Vagina (tissue), 2 donors: ENCODE data around the gene UCK1. TPM values are rescaled to one million over a fixed set of nuclear protein-coding genes. Genes with fewer than 3 reads are reported as not detected.

Source experiments
- DNase-seq, 2 donors: peaks; one replicate each; pipeline ENCODE4 v3.0.0-alpha.2; 2017; ENCODE audit errors: extremely low spot score in 2 of 2
- H3K27ac ChIP-seq: fragments of 200-600 bp; sonication (generic); one replicate; pipeline ENCODE4 v1.5.1; 2019
- H3K27me3 ChIP-seq: fragments of 200-600 bp; sonication (generic); one replicate; pipeline ENCODE4 v1.5.1; 2019
- H3K36me3 ChIP-seq, 2 donors: fragments of 200-600 bp; sonication (generic); one replicate each; pipeline ENCODE4 v1.5.1; 2017 to 2019
- H3K4me1 ChIP-seq: fragments of 200-600 bp; sonication (generic); one replicate; pipeline ENCODE4 v1.5.1; 2019
- H3K4me3 ChIP-seq, 2 donors: fragments of 200-600 bp; sonication (generic); 1 replicate in 1 of 2; 2 replicates in 1 of 2; pipeline ENCODE4 v1.5.1; 2016 to 2019
- H3K9me3 ChIP-seq: fragments of 200-600 bp; sonication (generic); one replicate; pipeline ENCODE4 v1.5.1; 2019
- POLR2A ChIP-seq, 2 donors: fragments of 450-650 bp; IDR thresholded peaks; one replicate each; pipeline ENCODE4 v1.6.1; 2017; ENCODE audit warnings: antibody characterized with exemption in 2 of 2, mild to moderate bottlenecking in 2 of 2, moderate library complexity in 2 of 2
- POLR2AphosphoS5 ChIP-seq, 2 donors: sonication (generic); formaldehyde crosslinking; IDR thresholded peaks; one replicate each; pipeline ENCODE4 v1.9.0; 2017; ENCODE audit warnings: antibody characterized with exemption in 2 of 2, mild to moderate bottlenecking in 2 of 2, low read depth in 1 of 2; ENCODE audit not compliant: insufficient read depth in 1 of 2
- intact Hi-C: fragments of 100-400 bp; cut with DNase I; formaldehyde crosslinking; loops from one replicate; pipeline ENCODE4 v1.15.1; 2023
- total RNA-seq: library from RNA; depleted of rRNA; stranded (reverse); fragments of >200 nt; gene quantifications from one replicate; pipeline ENCODE4 v1.2.3, GENCODE V29; 2016
- TF ChIP-seq, protein P1 (sequence below), 3 experiments: fragments of 450-650 bp in 2 of 3; fragments of 200-600 bp in 1 of 3; sonication (generic) in 1 of 3; IDR thresholded peaks; one replicate each; pipeline ENCODE4 v1.5.1; 2017 to 2019; ENCODE audit warnings: antibody characterized with exemption in 3 of 3, mild to moderate bottlenecking in 2 of 3, moderate library complexity in 2 of 3

UCK1 gene
- total RNA-seq, 1 donor from 2014 or later, result 37.3 TPM

DNA sequence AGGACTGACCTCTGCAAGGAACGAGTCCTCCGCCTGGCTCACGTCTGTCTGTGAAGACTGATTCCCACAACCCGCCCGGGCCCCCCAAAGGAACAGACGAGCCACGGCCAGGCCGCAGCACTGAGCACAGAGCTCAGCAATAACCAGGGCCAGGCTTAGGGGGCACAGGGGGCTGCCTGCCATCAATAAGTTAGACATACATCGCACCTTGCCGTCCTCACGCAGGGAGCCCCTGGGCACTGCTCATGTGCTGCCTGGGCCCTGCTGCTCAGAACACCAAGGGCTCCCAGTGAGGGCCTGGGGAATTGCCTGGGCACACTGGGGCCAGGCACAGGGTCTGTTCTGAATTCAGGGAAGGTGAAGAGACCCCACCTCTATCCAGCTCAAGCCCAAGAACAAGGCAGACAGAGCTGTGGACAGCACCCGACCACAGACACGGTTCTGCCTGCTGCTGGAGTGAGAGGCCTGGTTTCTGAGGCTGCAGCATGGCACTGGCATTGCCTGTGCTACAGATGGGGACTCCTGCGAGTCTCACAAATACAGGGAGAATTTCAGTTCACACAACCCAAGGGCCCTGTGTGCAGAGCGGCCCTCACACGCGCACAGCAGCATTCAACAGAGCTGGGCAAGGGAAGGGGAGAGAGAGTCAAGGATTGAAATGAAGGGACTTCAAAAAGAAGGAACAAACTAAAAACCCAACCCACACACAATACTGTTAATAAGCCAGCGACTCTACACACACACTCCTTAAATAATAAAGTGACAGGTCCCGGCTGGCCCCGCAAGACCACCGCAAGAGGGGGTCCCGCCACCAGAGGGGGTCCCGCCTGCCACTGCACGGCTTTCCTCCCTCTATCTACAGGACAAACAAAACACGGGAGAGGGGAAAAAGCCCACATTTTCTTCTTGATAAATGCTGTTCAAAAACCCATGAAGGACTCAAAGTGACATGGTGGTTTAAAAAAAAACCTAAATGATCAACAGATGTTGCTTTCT, 46.2 kb upstream of the UCK1 start:
- Histone ChIP-seq H3K27ac (no peak overlapping the region), H3K4me1 (no peaks in the 10 kb centered on the region), H3K9me3 (no peaks in the 10 kb centered on the region), H3K27me3 (no peaks in the 10 kb centered on the region), H3K36me3 (peaks cover 0 to 49% of the 10 kb centered on the region in 2 donors), H3K4me3 (no peak overlapping the region)
- intact Hi-C loops, result no loop called here
- TF ChIP-seq POLR2AphosphoS5 (IDR thresholded peaks at IDR 0.05; ENCODE audit: insufficient read depth in 1 of 2, low read depth in 1 of 2) (no peak), POLR2A (IDR thresholded peaks at IDR 0.05) (no peak)
- TF ChIP-seq, protein P1, sequence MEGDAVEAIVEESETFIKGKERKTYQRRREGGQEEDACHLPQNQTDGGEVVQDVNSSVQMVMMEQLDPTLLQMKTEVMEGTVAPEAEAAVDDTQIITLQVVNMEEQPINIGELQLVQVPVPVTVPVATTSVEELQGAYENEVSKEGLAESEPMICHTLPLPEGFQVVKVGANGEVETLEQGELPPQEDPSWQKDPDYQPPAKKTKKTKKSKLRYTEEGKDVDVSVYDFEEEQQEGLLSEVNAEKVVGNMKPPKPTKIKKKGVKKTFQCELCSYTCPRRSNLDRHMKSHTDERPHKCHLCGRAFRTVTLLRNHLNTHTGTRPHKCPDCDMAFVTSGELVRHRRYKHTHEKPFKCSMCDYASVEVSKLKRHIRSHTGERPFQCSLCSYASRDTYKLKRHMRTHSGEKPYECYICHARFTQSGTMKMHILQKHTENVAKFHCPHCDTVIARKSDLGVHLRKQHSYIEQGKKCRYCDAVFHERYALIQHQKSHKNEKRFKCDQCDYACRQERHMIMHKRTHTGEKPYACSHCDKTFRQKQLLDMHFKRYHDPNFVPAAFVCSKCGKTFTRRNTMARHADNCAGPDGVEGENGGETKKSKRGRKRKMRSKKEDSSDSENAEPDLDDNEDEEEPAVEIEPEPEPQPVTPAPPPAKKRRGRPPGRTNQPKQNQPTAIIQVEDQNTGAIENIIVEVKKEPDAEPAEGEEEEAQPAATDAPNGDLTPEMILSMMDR (IDR thresholded peaks at IDR 0.05), result no peak
- no peak for DNase-seq

- Histone ChIP-seq H3K27ac (no peak overlapping the region), H3K4me3 (no peak overlapping the region), H3K9me3 (no peaks in the 10 kb centered on the region), H3K36me3 (peaks cover 0 to 42% of the 10 kb centered on the region in 2 donors), H3K27me3 (no peaks in the 10 kb centered on the region), H3K4me1 (no peaks in the 10 kb centered on the region)
- intact Hi-C loops, result no loop called here
- TF ChIP-seq POLR2A (IDR thresholded peaks at IDR 0.05), result no peak
- TF ChIP-seq, protein P1 (IDR thresholded peaks at IDR 0.05), result no peak
- no peak for TF ChIP-seq POLR2AphosphoS5 (IDR thresholded peaks at IDR 0.05; ENCODE audit: insufficient read depth in 1 of 2, low read depth in 1 of 2)
- DNase-seq, result no peak
Measured at GRCh38 chr9:131575946-131576853, 45.1 kb upstream of the UCK1 start.

DNA sequence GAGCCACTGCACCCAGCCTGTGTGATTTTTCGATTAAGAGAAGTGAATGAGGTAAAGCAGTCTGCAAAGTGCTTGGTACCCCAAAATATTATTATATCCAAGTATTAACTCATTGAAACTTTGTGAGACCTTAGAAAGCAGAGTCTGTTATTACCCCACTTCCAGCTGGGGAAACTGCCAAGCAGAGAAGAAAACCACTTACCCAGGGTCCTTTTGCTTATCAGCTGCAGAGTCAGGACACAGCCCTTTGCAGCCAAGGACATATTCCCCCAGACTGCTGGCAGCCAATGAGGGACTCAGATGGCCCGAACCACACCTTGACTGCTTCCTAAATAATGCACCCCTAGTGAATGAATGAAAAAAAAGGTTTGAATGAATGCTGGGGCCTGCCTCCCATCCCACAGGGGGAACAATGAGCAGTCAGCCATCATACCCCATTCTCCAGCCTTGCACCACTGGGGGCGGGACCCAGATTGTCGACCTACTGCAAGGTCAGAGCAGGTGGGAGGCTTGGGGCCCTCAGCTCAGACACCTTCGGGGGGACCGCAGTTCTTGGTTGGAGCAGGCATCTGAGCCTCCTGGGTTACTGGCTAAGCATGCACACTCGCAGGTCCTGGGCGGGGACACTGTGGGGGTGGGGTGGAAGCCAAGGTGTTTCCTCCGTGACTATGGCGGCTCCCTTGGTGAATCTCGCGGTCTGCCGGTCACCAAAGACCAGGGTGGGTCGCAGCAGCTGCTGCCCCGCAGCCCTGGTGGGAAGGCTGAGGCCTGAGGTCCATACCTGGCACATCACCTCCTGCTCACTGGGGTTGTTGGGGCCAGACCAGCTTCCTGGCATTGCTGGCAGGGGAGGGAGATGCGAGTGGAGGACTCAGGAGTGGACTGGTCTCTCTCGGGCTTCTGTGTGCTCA, 43.9 kb upstream of the UCK1 start:
- Histone ChIP-seq H3K36me3 (peaks cover 0 to 33% of the 10 kb centered on the region in 2 donors), H3K4me1 (no peaks in the 10 kb centered on the region), H3K4me3 (no peak overlapping the region), H3K9me3 (no peaks in the 10 kb centered on the region), H3K27me3 (no peaks in the 10 kb centered on the region), H3K27ac (no peak overlapping the region)
- no peak for DNase-seq
- intact Hi-C loops, result no loop called here
- TF ChIP-seq, protein P1 (IDR thresholded peaks at IDR 0.05), result no peak
- TF ChIP-seq POLR2AphosphoS5 (IDR thresholded peaks at IDR 0.05; ENCODE audit: insufficient read depth in 1 of 2, low read depth in 1 of 2) (no peak), POLR2A (IDR thresholded peaks at IDR 0.05) (no peak)

GRCh38 chr9:131567910-131568309, 36.8 kb upstream of the UCK1 start:
- H3K27ac ChIP-seq, result no peak overlapping the region
- H3K4me1 ChIP-seq, result no peaks in the 10 kb centered on the region
- H3K9me3 ChIP-seq, result no peaks in the 10 kb centered on the region
- DNase-seq, result no peak
- peaks cover 0 to 6% of the 10 kb centered on the region in 2 donors for H3K36me3 ChIP-seq
- H3K27me3 ChIP-seq, result no peaks in the 10 kb centered on the region
- no peak overlapping the region for H3K4me3 ChIP-seq
- TF ChIP-seq, protein P1 (IDR thresholded peaks at IDR 0.05), result no peak
- TF ChIP-seq POLR2A (IDR thresholded peaks at IDR 0.05), result no peak
- no peak for TF ChIP-seq POLR2AphosphoS5 (IDR thresholded peaks at IDR 0.05; ENCODE audit: insufficient read depth in 1 of 2, low read depth in 1 of 2)
- intact Hi-C loops, result no loop called here
